CD14-positive monocyte (primary cell): ENCODE data around the gene CMTM8. TPM values are rescaled to one million over a fixed set of nuclear protein-coding genes. Genes with fewer than 3 reads are reported as not detected.

ENCODE experiments used
- DNase-seq, 3 donors: peaks; one replicate each; pipeline ENCODE4 v3.0.0-alpha.2; 2011 to 2022
- H2AFZ ChIP-seq: 2 replicates; pipeline ENCODE4 v1.6.0; 2012; ENCODE audit warnings: mild to moderate bottlenecking, low read depth, low read length, inconsistent platforms; ENCODE audit not compliant: insufficient read depth, poor library complexity, severe bottlenecking
- H3K27ac ChIP-seq, 2 donors: 1 replicate in 1 of 2; 2 replicates in 1 of 2; pipeline ENCODE4 v1.5.1; 2012 to 2013; ENCODE audit warnings: low read length in 2 of 2, control low read depth in 1 of 2, inconsistent platforms in 1 of 2, low read depth in 1 of 2, mild to moderate bottlenecking in 1 of 2
- H3K27me3 ChIP-seq, 2 donors: one replicate each; pipeline versions ENCODE4 v1.6.0 to v1.6.1; 2011 to 2013; ENCODE audit warnings: low read length in 2 of 2; ENCODE audit not compliant: control insufficient read depth in 2 of 2, insufficient read depth in 2 of 2
- H3K36me3 ChIP-seq, 2 donors: replicated peaks in 1 of 2; 1 replicate in 1 of 2; 2 replicates in 1 of 2; pipeline versions ENCODE4 v1.5.1 to v1.6.1; 2012 to 2013; ENCODE audit warnings: low read length in 2 of 2, control low read depth in 1 of 2, inconsistent platforms in 1 of 2, mild to moderate bottlenecking in 1 of 2; ENCODE audit not compliant: insufficient read depth in 2 of 2, control insufficient read depth in 1 of 2
- H3K4me1 ChIP-seq, 2 donors: 1 replicate in 1 of 2; 2 replicates in 1 of 2; pipeline versions ENCODE4 v1.5.1 to v1.6.1; 2012 to 2013; ENCODE audit warnings: low read length in 2 of 2, control low read depth in 1 of 2, inconsistent platforms in 1 of 2, mild to moderate bottlenecking in 1 of 2, moderate library complexity in 1 of 2; ENCODE audit not compliant: insufficient read depth in 2 of 2, control insufficient read depth in 1 of 2
- H3K4me2 ChIP-seq: replicated peaks from 2 replicates; pipeline ENCODE3; 2012; ENCODE audit warnings: low read length, moderate library complexity, mild to moderate bottlenecking; ENCODE audit not compliant: poor library complexity, severe bottlenecking; ENCODE audit errors: extremely low read depth
- H3K4me3 ChIP-seq, 3 experiments: fragments of 200-600 bp in 1 of 3; sonication (generic) in 1 of 3; replicated peaks in 1 of 3; 1 replicate in 2 of 3; 2 replicates in 1 of 3; pipeline ENCODE4 v1.5.1; 2011 to 2013; ENCODE audit warnings: low read length in 3 of 3, mild to moderate bottlenecking in 3 of 3, control low read depth in 2 of 3, low read depth in 2 of 3, inconsistent platforms in 1 of 3, moderate library complexity in 1 of 3
- H3K79me2 ChIP-seq: 2 replicates; pipeline ENCODE4 v1.6.0; 2012; ENCODE audit warnings: mild to moderate bottlenecking, control low read depth, inconsistent platforms, low read length, moderate library complexity; ENCODE audit not compliant: insufficient read depth
- H3K9ac ChIP-seq: 2 replicates; pipeline ENCODE4 v1.6.0; 2017; ENCODE audit warnings: low read length, mild to moderate bottlenecking; ENCODE audit not compliant: insufficient read depth, poor library complexity, severe bottlenecking
- H3K9me3 ChIP-seq, 2 donors: replicated peaks in 1 of 2; 1 replicate in 1 of 2; 2 replicates in 1 of 2; pipeline versions ENCODE4 v1.5.1 to v1.6.1; 2012 to 2013; ENCODE audit warnings: low read length in 2 of 2, control low read depth in 1 of 2; ENCODE audit not compliant: control insufficient read depth in 1 of 2, insufficient read depth in 1 of 2
- H4K20me1 ChIP-seq: 2 replicates; pipeline ENCODE4 v1.6.0; 2012; ENCODE audit warnings: mild to moderate bottlenecking, low read length, control low read depth, moderate library complexity; ENCODE audit not compliant: insufficient read depth
- H3K27ac Mint-ChIP-seq, 7 donors: one replicate each; pipeline ENCODE4 v1.8.0; 2020; ENCODE audit warnings: mild to moderate bottlenecking in 7 of 7, mixed read lengths in 7 of 7, moderate library complexity in 6 of 7, inconsistent platforms in 2 of 7
- H3K27me3 Mint-ChIP-seq, 3 donors: one replicate each; pipeline ENCODE4 v1.8.0; 2021 to 2022; ENCODE audit warnings: low read depth in 3 of 3, mild to moderate bottlenecking in 3 of 3, mixed read lengths in 3 of 3, moderate library complexity in 3 of 3, inconsistent platforms in 1 of 3
- H3K36me3 Mint-ChIP-seq, 2 donors: one replicate each; pipeline ENCODE4 v1.8.0; 2020; ENCODE audit warnings: mixed read lengths in 2 of 2, inconsistent platforms in 1 of 2, mild to moderate bottlenecking in 1 of 2
- H3K4me1 Mint-ChIP-seq: one replicate; pipeline ENCODE4 v1.8.0; 2020; ENCODE audit warnings: mild to moderate bottlenecking, mixed read lengths
- H3K4me3 Mint-ChIP-seq, 2 donors: one replicate each; pipeline ENCODE4 v1.8.0; 2020; ENCODE audit warnings: mild to moderate bottlenecking in 2 of 2, mixed read lengths in 2 of 2, moderate library complexity in 1 of 2
- H3K9me3 Mint-ChIP-seq, 7 donors: one replicate each; pipeline ENCODE4 v1.8.0; 2020 to 2022; ENCODE audit warnings: mixed read lengths in 7 of 7, mild to moderate bottlenecking in 6 of 7, moderate library complexity in 6 of 7, inconsistent platforms in 2 of 7
- CTCF ChIP-seq: fragments of 200-600 bp; IDR thresholded peaks from one replicate; pipeline ENCODE4 v1.8.0; 2022; ENCODE audit warnings: antibody characterized with exemption, mild to moderate bottlenecking
- WGBS: methylation state at CpG from one replicate; pipeline ENCODE4 v1.1.5; 2013; ENCODE audit warnings: missing lambda C conversion rate; ENCODE audit not compliant: insufficient coverage; 5-methylcytosine and 5-hydroxymethylcytosine counted together
- intact Hi-C, 2 donors: fragments of 100-400 bp; cut with micrococcal nuclease; formaldehyde crosslinking; loops; one replicate each; pipeline versions ENCODE4 v1.15.0 to v1.15.1; 2023
- polyA plus RNA-seq, 3 donors: library from polyadenylated mRNA; depleted of rRNA in 1 of 3; unstranded in 2 of 3; stranded (reverse) in 1 of 3; fragments of 300-500 nt in 2 of 3; fragments of >200 nt in 1 of 3; fragmentation: Illumina TruSeq in 2 of 3; gene quantifications; 1 replicate in 2 of 3; 2 replicates in 1 of 3; pipeline ENCODE4 v1.2.3, GENCODE V29; 2012 to 2021

Gene CMTM8
- polyA plus RNA-seq, 3 donors = 0.46 to 2.5 (median 0.94) TPM

GRCh38 chr3:32411442-32411841 lies 173.0 kb downstream of the CMTM8 start:
- Mint-ChIP-seq H3K4me1 (peaks cover 80% of the 10 kb centered on the region), H3K27me3 (no peaks in the 10 kb centered on the region), H3K9me3 (no peaks in the 10 kb centered on the region), H3K27ac (peak overlapping the region in 4 of 7 donors; percentile 0 to 48 (median 19)), H3K36me3 (peaks cover 11 to 25% of the 10 kb centered on the region in 2 donors), H3K4me3 (no peak overlapping the region)
- intact Hi-C loops = no loop called here
- H3K36me3 ChIP-seq = no peaks in the 10 kb centered on the region
- H4K20me1 ChIP-seq = peaks cover 43% of the 10 kb centered on the region
- no peaks in the 10 kb centered on the region for H3K27me3 ChIP-seq
- H3K4me2 ChIP-seq = no peak overlapping the region
- no peak for DNase-seq
- peak overlapping the region in 1 of 2 donors; percentile 37 for H3K27ac ChIP-seq
- 97% methylated on average over 5 of the region's 5 CpGs for WGBS
- no peaks in the 10 kb centered on the region for H3K9me3 ChIP-seq
- no peak overlapping the region for H3K9ac ChIP-seq
- H2AFZ ChIP-seq = no peak overlapping the region
- H3K4me1 ChIP-seq = peaks cover 69 to 71% of the 10 kb centered on the region in 2 donors
- no peak for TF ChIP-seq CTCF
- H3K4me3 ChIP-seq = no peak overlapping the region
- H3K79me2 ChIP-seq = peaks cover 95% of the 10 kb centered on the region

GRCh38 chr3:32412887-32413286 lies 174.4 kb downstream of the CMTM8 start:
- peaks cover 0 to 2% (median 0%) of the 10 kb centered on the region in 3 donors for H3K27me3 Mint-ChIP-seq
- no peak for DNase-seq
- Histone ChIP-seq H2AFZ (no peak overlapping the region), H4K20me1 (peaks cover 54% of the 10 kb centered on the region), H3K9ac (no peak overlapping the region), H3K27me3 (no peaks in the 10 kb centered on the region), H3K36me3 (no peaks in the 10 kb centered on the region), H3K9me3 (no peaks in the 10 kb centered on the region), H3K4me2 (no peak overlapping the region), H3K79me2 (peaks cover 99% of the 10 kb centered on the region), H3K4me3 (no peak overlapping the region), H3K4me1 (peaks cover 55 to 56% of the 10 kb centered on the region in 2 donors), H3K27ac (peak overlapping the region in 1 of 2 donors; percentile 85)
- no CpG with 5 or more reads among the region's 3 CpGs for WGBS
- H3K9me3 Mint-ChIP-seq = no peaks in the 10 kb centered on the region
- intact Hi-C loops = no loop called here
- H3K4me1 Mint-ChIP-seq = peaks cover 70% of the 10 kb centered on the region
- no peak for TF ChIP-seq CTCF
- H3K36me3 Mint-ChIP-seq = peaks cover 11 to 22% of the 10 kb centered on the region in 2 donors
- peak overlapping the region in 1 of 7 donors; percentile 15 for H3K27ac Mint-ChIP-seq
- no peak overlapping the region for H3K4me3 Mint-ChIP-seq
